Peyer's patch (tissue), 4 donors: ENCODE measurements around the gene GNG3. TPM values are rescaled to one million over a fixed set of nuclear protein-coding genes. Genes with fewer than 3 reads are reported as not detected.
A peak's percentile ranks its signal among the peaks of the same experiment; 100 is the strongest.
"Not testable (repeated sequence)": the region's sequence is repeated elsewhere in the genome, so short reads cannot be mapped to it uniquely, and the experiment has no call there.

Source experiments
- DNase-seq, 3 donors: peaks; one replicate each; pipeline ENCODE4 v3.0.0-alpha.2; 2017 to 2019
- H3K27ac ChIP-seq, 4 donors: fragments of 200-600 bp; sonication (generic); one replicate each; pipeline ENCODE4 v1.5.1; 2016 to 2019
- H3K27me3 ChIP-seq, 2 donors: fragments of 200-600 bp; sonication (generic); one replicate each; pipeline ENCODE4 v1.5.1; 2019
- H3K36me3 ChIP-seq, 3 donors: fragments of 200-600 bp; sonication (generic); one replicate each; pipeline ENCODE4 v1.5.1; 2016 to 2019
- H3K4me1 ChIP-seq, 4 donors: fragments of 200-600 bp; sonication (generic); one replicate each; pipeline ENCODE4 v1.5.1; 2016 to 2019
- H3K4me3 ChIP-seq, 4 donors: fragments of 200-600 bp; sonication (generic); 1 replicate in 3 of 4; 2 replicates in 1 of 4; pipeline ENCODE4 v1.5.1; 2016 to 2019; ENCODE audit warnings: mild to moderate bottlenecking in 1 of 4
- H3K9me3 ChIP-seq, 4 donors: fragments of 200-600 bp; sonication (generic); one replicate each; pipeline ENCODE4 v1.5.1; 2016 to 2019; ENCODE audit warnings: mild to moderate bottlenecking in 1 of 4
- CTCF ChIP-seq, 6 experiments: fragments of 450-650 bp in 4 of 6; fragments of 200-600 bp in 2 of 6; sonication (generic) in 1 of 6; IDR thresholded peaks; one replicate each; pipeline ENCODE4 v1.5.1; 2017 to 2019; ENCODE audit warnings: antibody characterized with exemption in 6 of 6, mild to moderate bottlenecking in 3 of 6, moderate library complexity in 1 of 6
- POLR2A ChIP-seq, 2 donors: fragments of 450-650 bp; IDR thresholded peaks; one replicate each; pipeline ENCODE4 v1.5.1; 2017; ENCODE audit warnings: antibody characterized with exemption in 2 of 2, mild to moderate bottlenecking in 2 of 2, moderate library complexity in 2 of 2
- total RNA-seq, 4 donors: library from RNA; depleted of rRNA; stranded (reverse); fragments of >200 nt; gene quantifications; one replicate each; pipeline ENCODE4 v1.1.0, GENCODE V29; 2016

GNG3 gene
- total RNA-seq, 4 donors from 2014 or later: not detected

- Histone ChIP-seq H3K9me3 (no peaks in the 10 kb centered on the region), H3K27ac (no peak overlapping the region), H3K27me3 (no peaks in the 10 kb centered on the region), H3K36me3 (peaks cover 0 to 10% (median 0%) of the 10 kb centered on the region in 3 donors), H3K4me1 (peaks cover 0 to 53% (median 19%) of the 10 kb centered on the region in 4 donors), H3K4me3 (no peak overlapping the region)
- no peak for TF ChIP-seq POLR2A (IDR thresholded peaks at IDR 0.05)
- no peak for TF ChIP-seq CTCF (IDR thresholded peaks at IDR 0.05)
- no peak for DNase-seq
Measured at GRCh38 chr11:62667460-62667859, 40.0 kb upstream of the GNG3 start.

- H3K36me3 ChIP-seq: peaks cover 0 to 9% (median 0%) of the 10 kb centered on the region in 3 donors
Measured at GRCh38 chr11:62669420-62670161, 37.9 kb upstream of the GNG3 start.

GRCh38 chr11:62671236-62671607 lies 36.3 kb upstream of the GNG3 start:
- Histone ChIP-seq H3K27ac (peak overlapping the region; percentile 88 to 95 (median 90)), H3K9me3 (no peaks in the 10 kb centered on the region), H3K27me3 (no peaks in the 10 kb centered on the region), H3K36me3 (peaks cover 0 to 21% (median 0%) of the 10 kb centered on the region in 3 donors), H3K4me3 (peak overlapping the region; percentile 73 to 81 (median 75)), H3K4me1 (peaks cover 0 to 56% (median 22%) of the 10 kb centered on the region in 4 donors)
- DNase-seq: no peak
- no peak for TF ChIP-seq CTCF (IDR thresholded peaks at IDR 0.05)
- TF ChIP-seq POLR2A (IDR thresholded peaks at IDR 0.05): no peak

More at GRCh38 chr11:62669420-62670161, 37.9 kb upstream of the GNG3 start:
- H3K9me3 ChIP-seq: no peaks in the 10 kb centered on the region
- H3K4me1 ChIP-seq: peaks cover 0 to 59% (median 24%) of the 10 kb centered on the region in 4 donors
- peak overlapping the region in 3 of 4 donors; percentile 36 to 95 (median 88) for H3K27ac ChIP-seq
- no peaks in the 10 kb centered on the region for H3K27me3 ChIP-seq
- DNase-seq: peak in 1 of 3 donors; percentile 52
- TF ChIP-seq CTCF (IDR thresholded peaks at IDR 0.05): no peak
- TF ChIP-seq POLR2A (IDR thresholded peaks at IDR 0.05): no peak
- H3K4me3 ChIP-seq: no peak overlapping the region

GRCh38 chr11:62671608-62672389 lies 35.7 kb upstream of the GNG3 start, which contains the start of the genes LBHD1 and UQCC3:
Gene LBHD1 (minus strand): TSS chr11:62672267. CDS start chr11:62670031, 2,236 bp downstream.
Gene UQCC3 (plus strand): TSS chr11:62671673. CDS start chr11:62671746, 73 bp downstream.
- Histone ChIP-seq H3K27me3 (no peaks in the 10 kb centered on the region), H3K9me3 (no peaks in the 10 kb centered on the region), H3K4me3 (peak within 1 kb of the TSS; percentile 73 to 81 (median 75)), H3K36me3 (peaks cover 0 to 26% (median 0%) of the 10 kb centered on the region in 3 donors), H3K27ac (peak within 1 kb of the TSS; percentile 88 to 95 (median 90)), H3K4me1 (peaks cover 0 to 52% (median 16%) of the 10 kb centered on the region in 4 donors)
- DNase-seq: peak; percentile 83 to 89 (median 85)
- TF ChIP-seq POLR2A (IDR thresholded peaks at IDR 0.05): peak; percentile 56 to 73
- no peak for TF ChIP-seq CTCF (IDR thresholded peaks at IDR 0.05)

- peak overlapping the region in 1 of 4 donors; percentile 81 for H3K4me3 ChIP-seq
- H3K27me3 ChIP-seq: no peaks in the 10 kb centered on the region
- H3K9me3 ChIP-seq: no peaks in the 10 kb centered on the region
- peak overlapping the region in 2 of 4 donors; percentile 23 to 91 for H3K27ac ChIP-seq
- H3K4me1 ChIP-seq: peaks cover 0 to 52% (median 15%) of the 10 kb centered on the region in 4 donors
- peaks cover 0 to 38% (median 0%) of the 10 kb centered on the region in 3 donors for H3K36me3 ChIP-seq
- no peak for DNase-seq
- TF ChIP-seq POLR2A (IDR thresholded peaks at IDR 0.05) (no peak), CTCF (IDR thresholded peaks at IDR 0.05) (no peak)
Measured at GRCh38 chr11:62673196-62673525, 34.3 kb upstream of the GNG3 start.

- Histone ChIP-seq H3K4me1 (peaks cover 0 to 46% (median 13%) of the 10 kb centered on the region in 4 donors), H3K36me3 (peaks cover 0 to 38% (median 0%) of the 10 kb centered on the region in 3 donors)
- H3K4me3 ChIP-seq, H3K9me3 ChIP-seq, H3K27me3 ChIP-seq, H3K27ac ChIP-seq, DNase-seq: not testable (repeated sequence)
Measured at GRCh38 chr11:62675415-62675814, 32.1 kb upstream of the GNG3 start.
